Measurements from ENCODE around the gene B4GALT5. TPM values are rescaled to one million over a fixed set of nuclear protein-coding genes. Genes with fewer than 3 reads are reported as not detected.
A peak's percentile ranks its signal among the peaks of the same experiment; 100 is the strongest.

The B4GALT5 gene
- total RNA-seq, 2 experiments from 2014 or later = 28.1 to 30.9 TPM

DNA sequence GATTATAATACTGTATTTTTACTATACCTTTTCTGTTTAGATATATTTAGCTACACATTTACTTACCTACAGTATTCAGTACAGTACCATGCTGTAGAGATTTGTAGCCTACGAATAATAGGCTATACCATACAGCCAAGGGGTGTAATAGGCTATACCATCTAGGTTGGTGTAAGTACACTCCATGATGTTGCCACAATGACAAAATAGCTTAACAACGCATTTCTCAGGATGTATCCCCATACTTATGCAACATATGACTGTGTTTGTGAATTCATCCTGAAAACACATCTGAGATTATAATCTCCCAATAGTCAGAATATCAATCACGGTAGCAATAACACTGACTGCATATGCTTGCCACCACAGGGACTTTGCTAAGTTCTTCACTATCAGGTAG lies 20.7 kb downstream of the B4GALT5 start:
- H3K36me3 Mint-ChIP-seq = peaks cover 5% of the 10 kb centered on the region
- no peak overlapping the region for H3K27ac Mint-ChIP-seq
- CTCF ChIA-PET = interaction anchor here (0.6 to 1.3 kb wide), 4 partner anchors 8 to 18 kb away, joined by 3 read pairs; no protein-coding TSS in a partner anchor
- no peaks in the 10 kb centered on the region for H3K27me3 Mint-ChIP-seq
- no peaks in the 10 kb centered on the region for H3K9me3 Mint-ChIP-seq (ENCODE audit: low read depth)
- no peak for ATAC-seq
- H3K4me3 Mint-ChIP-seq = no peak overlapping the region
- no peak for DNase-seq
- peaks cover 46% of the 10 kb centered on the region for H3K4me1 Mint-ChIP-seq

DNA sequence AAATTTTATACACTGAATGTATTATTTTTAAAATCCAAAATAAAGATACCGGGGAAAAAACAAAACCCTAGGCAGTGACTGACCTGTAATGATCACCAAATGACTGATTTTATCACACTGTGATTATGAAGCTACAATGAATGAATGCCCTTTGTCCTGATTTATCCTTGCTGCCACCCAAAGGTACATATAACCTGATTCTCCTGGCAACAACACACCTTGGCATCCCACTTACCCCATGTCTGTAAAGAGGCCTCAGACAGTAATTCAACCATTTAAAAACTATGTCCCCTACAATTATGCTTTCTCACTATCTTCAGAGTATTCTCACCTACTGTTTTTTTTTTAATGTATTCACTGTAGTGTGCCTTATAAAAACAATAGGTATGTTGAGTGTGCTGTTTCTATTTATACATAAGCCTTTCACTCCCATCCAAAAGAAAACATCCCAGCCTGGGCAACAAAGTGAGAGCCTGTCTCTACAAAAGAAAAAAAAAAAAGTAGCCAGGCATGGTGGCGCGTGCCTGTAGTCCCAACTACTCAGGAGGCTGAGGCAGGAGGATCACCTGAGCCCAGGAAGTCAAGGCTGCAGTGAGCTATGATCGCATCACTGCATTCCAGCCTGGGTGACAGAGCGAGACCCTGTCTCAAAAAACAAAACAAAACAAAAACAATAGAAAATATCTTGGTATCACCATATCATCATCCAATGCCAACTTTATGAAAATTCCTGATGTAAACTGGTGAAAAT lies 21.7 kb downstream of the B4GALT5 start:
- CTCF ChIA-PET = interaction anchor here (0.5 to 0.7 kb wide), 2 partner anchors 14 to 1236 kb away, joined by 3 read pairs; no protein-coding TSS in a partner anchor
- H3K27ac Mint-ChIP-seq = no peak overlapping the region
- ATAC-seq (no peak), DNase-seq (no peak)
- no peak overlapping the region for H3K4me3 Mint-ChIP-seq
- no peaks in the 10 kb centered on the region for H3K27me3 Mint-ChIP-seq
- H3K9me3 Mint-ChIP-seq (ENCODE audit: low read depth) = no peaks in the 10 kb centered on the region
- peaks cover 44% of the 10 kb centered on the region for H3K4me1 Mint-ChIP-seq
- peaks cover 6% of the 10 kb centered on the region for H3K36me3 Mint-ChIP-seq

DNA sequence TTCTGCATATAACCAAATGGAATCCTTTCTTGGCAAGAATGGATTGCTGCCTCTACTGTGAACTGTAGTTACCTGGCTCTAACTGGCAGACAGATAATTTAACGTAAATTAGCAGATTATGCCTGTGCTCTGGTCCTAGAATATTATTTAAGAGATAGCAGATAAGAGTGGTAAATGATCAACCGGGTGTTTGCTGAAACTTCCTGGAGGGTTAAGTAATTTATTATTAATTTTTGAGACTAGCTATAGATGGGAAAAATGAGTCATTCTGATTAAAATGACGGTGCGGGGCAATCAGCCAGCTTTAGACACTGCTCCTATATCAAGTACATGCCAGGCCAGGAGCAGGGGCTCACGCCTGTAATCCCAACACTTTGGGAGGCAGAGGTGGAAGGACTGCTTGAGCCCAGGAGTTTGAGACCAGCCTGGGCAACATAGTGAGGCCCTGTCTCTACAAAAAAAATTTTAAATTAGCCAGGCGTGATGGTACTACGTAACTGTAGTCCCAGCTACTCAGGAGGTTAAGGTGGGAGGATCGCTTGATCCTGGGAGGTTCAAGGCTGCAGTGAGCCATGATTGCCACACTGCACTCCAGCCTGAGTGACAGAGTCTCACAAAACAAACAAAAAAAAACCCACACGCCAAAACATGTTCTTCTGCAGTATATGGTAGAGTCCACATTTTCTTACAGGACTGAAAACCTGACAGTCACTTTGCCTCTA lies 22.6 kb downstream of the B4GALT5 start:
- ATAC-seq (no peak), DNase-seq (no peak)
- H3K36me3 Mint-ChIP-seq = peaks cover 6% of the 10 kb centered on the region
- no peak overlapping the region for H3K27ac Mint-ChIP-seq
- no peaks in the 10 kb centered on the region for H3K9me3 Mint-ChIP-seq (ENCODE audit: low read depth)
- CTCF ChIA-PET = interaction anchor here (0.6 to 0.7 kb wide), 2 partner anchors 15 to 189 kb away, joined by 3 to 4 read pairs; no protein-coding TSS in a partner anchor
- H3K4me1 Mint-ChIP-seq = peaks cover 46% of the 10 kb centered on the region
- H3K4me3 Mint-ChIP-seq = no peak overlapping the region
- no peaks in the 10 kb centered on the region for H3K27me3 Mint-ChIP-seq

DNA sequence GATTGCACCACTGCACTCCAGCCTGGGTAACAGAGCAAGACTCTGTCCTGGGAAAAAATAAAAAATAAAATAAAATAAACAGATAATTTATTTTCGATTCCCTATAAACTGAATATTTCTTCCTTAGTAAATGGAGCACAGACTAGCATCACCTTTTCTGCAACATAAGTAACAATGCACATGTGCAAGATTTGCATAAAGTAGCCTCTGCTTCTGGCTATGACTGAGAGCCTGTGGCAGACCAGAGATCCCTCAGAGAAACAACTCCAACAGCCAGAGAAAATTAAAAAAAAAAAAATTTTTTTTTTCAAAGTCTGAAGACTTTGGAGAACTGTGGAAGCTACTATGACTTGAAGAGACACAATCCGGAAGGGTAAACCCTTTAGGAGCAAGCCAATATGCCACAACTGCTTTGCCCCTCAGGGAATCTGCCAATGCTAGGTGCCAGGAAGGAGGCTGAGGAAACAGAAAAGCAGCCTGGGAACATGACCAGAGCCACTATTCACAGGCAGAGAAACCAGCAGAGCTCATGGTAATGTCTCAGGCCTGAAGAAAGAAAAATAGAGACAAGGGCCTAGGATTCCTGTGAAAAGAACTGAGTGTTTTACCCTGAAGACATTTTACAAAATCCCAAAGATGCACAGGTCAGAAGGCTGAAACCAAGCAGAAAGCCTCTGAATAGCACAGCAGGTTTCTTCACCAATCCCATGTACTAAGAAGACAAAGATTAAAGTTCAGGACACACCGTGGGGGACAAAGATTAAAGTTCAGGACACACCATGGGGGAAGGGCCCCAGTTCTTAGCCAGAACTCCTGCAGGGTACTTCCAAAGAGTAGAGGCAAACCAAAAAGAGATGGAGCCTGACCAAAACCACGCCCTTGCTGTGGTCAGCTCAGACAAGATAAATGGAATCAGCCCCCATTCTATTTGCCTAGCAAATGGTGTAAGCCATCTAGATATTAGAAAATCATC lies 25.8 kb downstream of the B4GALT5 start:
- no peak overlapping the region for H3K4me3 Mint-ChIP-seq
- H3K27me3 Mint-ChIP-seq = no peaks in the 10 kb centered on the region
- no peaks in the 10 kb centered on the region for H3K9me3 Mint-ChIP-seq (ENCODE audit: low read depth)
- DNase-seq (no peak), ATAC-seq (no peak)
- peak overlapping the region; percentile 60 for H3K27ac Mint-ChIP-seq
- H3K4me1 Mint-ChIP-seq = peaks cover 39% of the 10 kb centered on the region
- CTCF ChIA-PET = interaction anchor here (1.5 kb wide), 1 partner anchor 158 kb away, joined by 4 read pairs; no protein-coding TSS in a partner anchor
- peaks cover 4% of the 10 kb centered on the region for H3K36me3 Mint-ChIP-seq

DNA sequence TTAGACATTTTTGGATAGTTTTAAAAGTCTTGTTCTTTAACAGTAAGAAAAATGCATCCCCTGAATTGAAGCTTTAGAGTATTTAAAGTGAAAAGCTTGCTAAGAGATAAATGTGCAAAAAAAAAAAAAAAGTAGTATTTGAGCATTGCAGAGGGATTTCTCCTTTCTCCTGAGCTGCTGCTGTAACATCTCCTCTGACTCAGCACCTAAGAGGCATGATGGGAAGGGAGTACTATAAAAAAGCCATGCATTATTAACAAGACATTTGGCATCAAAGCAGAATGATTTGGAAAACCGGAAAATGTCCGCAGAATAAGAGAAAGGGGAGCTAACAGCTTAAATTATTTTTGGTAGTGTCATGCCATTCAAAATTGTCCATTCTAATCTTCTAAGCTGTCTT lies 27.9 kb downstream of the B4GALT5 start:
- H3K36me3 Mint-ChIP-seq = peaks cover 10% of the 10 kb centered on the region
- ATAC-seq (no peak), DNase-seq (no peak)
- no peaks in the 10 kb centered on the region for H3K27me3 Mint-ChIP-seq
- H3K4me3 Mint-ChIP-seq = no peak overlapping the region
- no peak overlapping the region for H3K27ac Mint-ChIP-seq
- no peaks in the 10 kb centered on the region for H3K9me3 Mint-ChIP-seq (ENCODE audit: low read depth)
- CTCF ChIA-PET = interaction anchor here (1.4 kb wide), 1 partner anchor 15 kb away, joined by 3 read pairs; no protein-coding TSS in a partner anchor
- H3K4me1 Mint-ChIP-seq = peaks cover 46% of the 10 kb centered on the region

DNA sequence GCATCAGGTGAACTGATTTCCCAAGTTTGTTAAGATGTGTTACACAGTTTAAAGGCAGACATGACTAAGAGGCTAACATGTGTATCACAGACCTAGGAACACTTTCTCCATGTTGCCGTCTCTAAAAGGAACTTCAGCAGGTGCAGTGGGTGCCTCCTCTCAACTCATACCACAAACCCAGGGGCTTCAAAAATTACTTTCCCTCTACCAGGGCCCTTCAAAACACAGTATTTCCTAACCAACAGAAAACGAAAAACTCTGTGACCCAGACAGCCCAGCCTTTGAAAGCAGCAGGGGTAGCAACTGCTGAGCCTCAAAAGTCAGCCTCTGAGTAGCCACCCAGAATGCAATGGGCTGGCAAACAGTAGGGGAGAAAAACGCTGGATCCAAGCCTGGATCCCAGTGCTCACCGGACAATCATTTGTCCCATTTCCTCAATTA lies 28.5 kb downstream of the B4GALT5 start:
- Mint-ChIP-seq H3K36me3 (peaks cover 10% of the 10 kb centered on the region), H3K4me3 (no peak overlapping the region), H3K27me3 (no peaks in the 10 kb centered on the region), H3K4me1 (peaks cover 49% of the 10 kb centered on the region), H3K9me3 (ENCODE audit: low read depth) (no peaks in the 10 kb centered on the region), H3K27ac (peak overlapping the region; percentile 38)
- peak; percentile 27 for ATAC-seq
- no peak for DNase-seq
- CTCF ChIA-PET = no interaction called here

DNA sequence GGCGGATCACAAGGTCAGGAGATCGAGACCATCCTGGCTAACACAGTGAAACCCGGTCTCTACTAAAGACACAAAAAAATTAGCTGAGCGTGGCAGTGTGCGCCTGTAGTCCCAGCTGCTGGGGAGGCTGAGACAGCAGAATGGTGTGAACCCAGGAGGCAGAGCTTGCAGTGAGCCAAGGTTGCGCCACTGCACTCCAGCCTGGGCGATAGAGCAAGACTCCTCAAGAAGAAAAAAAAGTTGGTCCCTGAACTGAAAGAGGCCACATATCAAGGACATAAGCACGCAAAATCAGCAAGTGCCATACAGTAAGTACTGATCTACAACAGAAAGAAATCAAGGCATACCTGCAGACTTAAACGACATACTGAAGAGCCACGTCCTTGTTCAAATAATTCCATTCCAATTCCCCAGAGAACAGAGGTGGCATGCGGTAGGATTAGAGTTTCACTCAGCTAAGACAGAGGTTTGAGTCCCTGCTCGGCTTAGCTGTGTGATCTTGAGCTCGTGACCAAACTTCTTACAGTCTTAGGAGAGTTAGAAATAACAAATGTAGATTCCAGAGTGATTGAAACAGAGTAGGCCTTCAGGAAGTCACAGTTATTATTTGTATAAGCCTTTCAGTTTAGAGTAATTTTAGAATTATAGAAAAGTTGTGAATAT lies 29.2 kb downstream of the B4GALT5 start:
- Mint-ChIP-seq H3K27me3 (no peaks in the 10 kb centered on the region), H3K9me3 (ENCODE audit: low read depth) (no peaks in the 10 kb centered on the region), H3K36me3 (peaks cover 9% of the 10 kb centered on the region), H3K27ac (no peak overlapping the region), H3K4me1 (peaks cover 54% of the 10 kb centered on the region), H3K4me3 (no peak overlapping the region)
- no peak for DNase-seq
- no peak for ATAC-seq
- CTCF ChIA-PET = interaction anchor here (0.7 kb wide), 2 partner anchors 9 to 15 kb away, joined by 3 read pairs; no protein-coding TSS in a partner anchor

DNA sequence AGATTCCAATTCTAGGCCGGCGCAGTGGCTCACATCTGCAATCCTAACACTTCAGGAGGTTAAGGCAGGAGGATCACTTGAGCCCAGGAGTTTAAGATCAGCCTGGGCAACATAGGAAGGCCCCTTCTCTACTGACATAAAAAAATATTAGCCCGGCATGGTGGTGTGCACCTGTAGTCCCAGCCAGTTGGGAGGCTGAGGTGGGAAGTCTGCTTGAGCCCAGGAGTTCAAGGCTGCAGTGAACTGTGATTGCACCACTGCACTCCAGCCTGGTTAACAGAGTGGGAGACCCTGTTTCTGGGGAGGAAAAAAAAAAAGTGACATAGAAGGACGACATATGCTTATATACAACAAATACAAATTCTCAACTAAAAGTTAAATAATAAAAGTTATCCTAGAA lies 30.9 kb downstream of the B4GALT5 start:
- DNase-seq (no peak), ATAC-seq (no peak)
- H3K27me3 Mint-ChIP-seq = no peaks in the 10 kb centered on the region
- no peak overlapping the region for H3K4me3 Mint-ChIP-seq
- H3K36me3 Mint-ChIP-seq = peaks cover 9% of the 10 kb centered on the region
- peaks cover 62% of the 10 kb centered on the region for H3K4me1 Mint-ChIP-seq
- CTCF ChIA-PET = no interaction called here
- H3K9me3 Mint-ChIP-seq (ENCODE audit: low read depth) = no peaks in the 10 kb centered on the region
- H3K27ac Mint-ChIP-seq = no peak overlapping the region

DNA sequence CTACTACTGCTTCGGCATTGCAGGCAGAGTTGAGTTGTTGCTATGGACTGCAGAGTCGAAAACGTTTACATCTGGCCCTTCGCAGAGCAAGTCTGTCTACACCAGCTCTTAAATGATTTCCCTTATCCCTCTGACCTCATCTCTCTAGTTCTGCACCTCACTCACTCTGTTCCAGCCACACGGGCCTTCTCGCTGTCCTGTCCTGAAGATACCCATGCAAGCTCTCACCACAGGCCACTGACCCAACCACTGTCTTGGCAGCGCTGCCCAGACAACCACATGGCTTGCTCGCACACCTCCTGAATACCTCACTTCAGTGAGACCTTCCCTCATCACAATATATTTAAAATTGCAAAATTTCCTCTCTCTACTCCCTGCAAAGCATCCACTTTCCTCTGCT lies 31.4 kb downstream of the B4GALT5 start:
- Mint-ChIP-seq H3K4me1 (peaks cover 64% of the 10 kb centered on the region), H3K4me3 (no peak overlapping the region), H3K9me3 (ENCODE audit: low read depth) (no peaks in the 10 kb centered on the region), H3K36me3 (peaks cover 8% of the 10 kb centered on the region), H3K27me3 (no peaks in the 10 kb centered on the region), H3K27ac (no peak overlapping the region)
- CTCF ChIA-PET = no interaction called here
- DNase-seq (no peak), ATAC-seq (no peak)

DNA sequence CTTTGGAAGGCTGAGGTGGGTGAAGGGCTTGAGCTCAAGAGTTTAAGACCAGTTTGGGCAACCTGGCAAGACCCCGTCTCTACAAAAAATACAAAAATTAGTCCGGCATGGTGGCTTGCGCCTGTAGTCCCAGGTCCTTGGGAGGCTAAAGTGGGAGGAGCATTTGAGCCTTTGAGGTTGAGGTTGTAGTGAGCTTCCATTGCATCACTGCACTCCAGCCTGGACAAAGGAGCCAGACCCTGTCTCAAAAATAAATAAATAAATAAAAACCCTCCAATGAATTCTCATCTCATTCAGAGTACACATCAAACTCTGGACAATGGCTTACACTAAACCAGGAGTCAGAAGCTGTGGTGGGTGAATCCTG lies 31.8 kb downstream of the B4GALT5 start:
- no peak for DNase-seq
- CTCF ChIA-PET = no interaction called here
- Mint-ChIP-seq H3K4me1 (peaks cover 65% of the 10 kb centered on the region), H3K27me3 (no peaks in the 10 kb centered on the region), H3K36me3 (peaks cover 8% of the 10 kb centered on the region), H3K4me3 (no peak overlapping the region), H3K27ac (no peak overlapping the region), H3K9me3 (ENCODE audit: low read depth) (no peaks in the 10 kb centered on the region)
- ATAC-seq = no peak

DNA sequence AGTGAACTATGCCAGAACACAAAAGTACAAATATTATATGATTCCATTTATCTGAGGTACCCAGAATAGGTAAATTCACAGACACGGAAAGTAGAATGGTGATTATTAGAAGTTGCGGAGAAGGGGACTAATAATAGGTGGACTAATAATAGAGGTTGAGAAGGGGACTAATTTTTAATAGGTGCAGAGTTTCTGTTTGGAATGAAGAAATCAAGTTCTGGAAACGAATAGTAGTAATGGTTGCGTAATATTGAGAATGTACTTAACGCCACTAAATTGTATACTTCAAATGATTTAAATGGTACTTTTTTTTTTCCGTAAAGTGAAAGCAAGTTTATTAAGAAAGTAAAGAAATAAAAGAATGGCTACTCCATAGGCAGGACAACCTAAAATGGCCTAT lies 33.2 kb downstream of the B4GALT5 start:
- Mint-ChIP-seq H3K36me3 (peaks cover 8% of the 10 kb centered on the region), H3K27ac (no peak overlapping the region), H3K4me3 (no peak overlapping the region), H3K4me1 (peaks cover 68% of the 10 kb centered on the region), H3K27me3 (no peaks in the 10 kb centered on the region), H3K9me3 (ENCODE audit: low read depth) (no peaks in the 10 kb centered on the region)
- no peak for ATAC-seq
- CTCF ChIA-PET = interaction anchor here (1.1 to 2.0 kb wide), 2 partner anchors 11 to 12 kb away, joined by 3 to 13 read pairs; no protein-coding TSS in a partner anchor
- no peak for DNase-seq

DNA sequence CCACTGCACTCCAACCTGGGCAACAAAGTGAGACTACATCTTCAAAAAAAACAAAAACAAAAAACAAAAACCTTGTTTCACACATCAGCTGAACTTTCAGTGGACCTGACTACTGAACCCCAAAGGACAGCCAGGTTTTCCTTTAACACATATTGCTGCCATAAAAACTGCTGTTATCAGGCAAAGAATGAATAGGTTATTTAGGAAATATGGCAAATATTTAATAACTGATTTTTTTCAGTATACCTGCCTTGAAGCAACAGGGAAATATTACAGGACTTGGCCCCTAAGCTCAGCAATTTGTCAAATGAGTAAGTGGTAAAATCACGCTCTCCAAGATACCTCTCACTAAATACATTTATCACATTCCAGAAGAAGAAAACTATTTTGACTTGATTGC lies 34.0 kb downstream of the B4GALT5 start:
- peaks cover 70% of the 10 kb centered on the region for H3K4me1 Mint-ChIP-seq
- no peaks in the 10 kb centered on the region for H3K9me3 Mint-ChIP-seq (ENCODE audit: low read depth)
- H3K36me3 Mint-ChIP-seq = peaks cover 10% of the 10 kb centered on the region
- DNase-seq (no peak), ATAC-seq (no peak)
- CTCF ChIA-PET = interaction anchor here (1.9 to 2.0 kb wide), 2 partner anchors 11 to 17 kb away, joined by 9 to 13 read pairs; no protein-coding TSS in a partner anchor
- peak overlapping the region; percentile 27 for H3K4me3 Mint-ChIP-seq
- peak overlapping the region; percentile 80 for H3K27ac Mint-ChIP-seq
- H3K27me3 Mint-ChIP-seq = no peaks in the 10 kb centered on the region
